HG03432 (cell line): ENCODE measurements around the gene SLC24A3.

Source experiments
- ATAC-seq: cut with Tn5 transposase; IDR thresholded peaks from one replicate; pipeline ENCODE4 v1.9.1; 2021; ENCODE audit warnings: mild to moderate bottlenecking, moderate library complexity; ENCODE audit not compliant: unreplicated experiment

SLC24A3 gene

GRCh38 chr20:19493794-19494495, 281.5 kb downstream of the SLC24A3 start:
- ATAC-seq, result no peak

GRCh38 chr20:19495905-19496703, 283.7 kb downstream of the SLC24A3 start:
- ATAC-seq, result no peak

- no peak for ATAC-seq
These were observed 284.6 kb downstream of the SLC24A3 start for GRCh38 chr20:19497064-19497463.

GRCh38 chr20:19498756-19499155, 286.3 kb downstream of the SLC24A3 start:
- ATAC-seq, result no peak

- no peak for ATAC-seq
These were observed 289.2 kb downstream of the SLC24A3 start for GRCh38 chr20:19501476-19502115.

- ATAC-seq, result no peak
These were observed 289.7 kb downstream of the SLC24A3 start for GRCh38 chr20:19502169-19502568.

- no peak for ATAC-seq
These were observed 291.8 kb downstream of the SLC24A3 start for GRCh38 chr20:19504251-19504650.

- ATAC-seq, result no peak
These were observed 293.6 kb downstream of the SLC24A3 start for GRCh38 chr20:19506021-19506420.

- no peak for ATAC-seq
These were observed 296.0 kb downstream of the SLC24A3 start for GRCh38 chr20:19508449-19508848.

- no peak for ATAC-seq
These were observed 298.2 kb downstream of the SLC24A3 start for GRCh38 chr20:19510611-19511010.

GRCh38 chr20:19511931-19512330, 299.5 kb downstream of the SLC24A3 start:
- no peak for ATAC-seq

- no peak for ATAC-seq
These were observed 300.6 kb downstream of the SLC24A3 start for GRCh38 chr20:19512886-19513677.

GRCh38 chr20:19515074-19515473, 302.6 kb downstream of the SLC24A3 start:
- ATAC-seq, result no peak

GRCh38 chr20:19519466-19519865, 307.0 kb downstream of the SLC24A3 start:
- ATAC-seq, result no peak

- ATAC-seq, result no peak
These were observed 307.8 kb downstream of the SLC24A3 start for GRCh38 chr20:19520261-19520660.

- ATAC-seq, result no peak
These were observed 309.8 kb downstream of the SLC24A3 start for GRCh38 chr20:19522071-19522801.

GRCh38 chr20:19522836-19523590, 310.6 kb downstream of the SLC24A3 start:
- no peak for ATAC-seq

- ATAC-seq, result no peak
These were observed 312.2 kb downstream of the SLC24A3 start for GRCh38 chr20:19524691-19525090.

- ATAC-seq, result no peak
These were observed 315.1 kb downstream of the SLC24A3 start for GRCh38 chr20:19527509-19527908.
